Stimulated activated CD8-positive, alpha-beta memory T cell treated with anti-CD3 and anti-CD28 coated beads, Interleukin-4, amount 100 ng/mL, for 4 hours (primary cell): ENCODE results near the gene GLYR1.

Experiments
- DNase-seq, 2 donors: peaks; one replicate each; pipeline ENCODE4 v3.0.0-alpha.2; 2020; ENCODE audit warnings: low read depth in 2 of 2, low spot score in 1 of 2

The GLYR1 gene

GRCh38 chr16:4852221-4852872 is 5.3 kb upstream of the GLYR1 start:
- DNase-seq: no peak

- DNase-seq: no peak
These were observed 3.1 kb upstream of the GLYR1 start for GRCh38 chr16:4850211-4850610.

GRCh38 chr16:4847774-4848587 is 893 bp upstream of the GLYR1 start:
- DNase-seq: peak; percentile 1 to 2

GRCh38 chr16:4846503-4846900 is 586 bp downstream of the GLYR1 start:
- peak in 1 of 2 donors; percentile 5 for DNase-seq

- no peak for DNase-seq
These were observed 6.1 kb downstream of the GLYR1 start for GRCh38 chr16:4840984-4841383.

- no peak for DNase-seq
These were observed 7.1 kb downstream of the GLYR1 start for GRCh38 chr16:4839942-4840341.

GRCh38 chr16:4837733-4838501 is 9.2 kb downstream of the GLYR1 start:
- no peak for DNase-seq

- no peak for DNase-seq
These were observed 10.4 kb downstream of the GLYR1 start for GRCh38 chr16:4836727-4837126.

GRCh38 chr16:4833584-4833983 is 13.5 kb downstream of the GLYR1 start:
- DNase-seq: no peak

- no peak for DNase-seq
These were observed 14.3 kb downstream of the GLYR1 start for GRCh38 chr16:4832698-4833343.

- DNase-seq: no peak
These were observed 15.5 kb downstream of the GLYR1 start for GRCh38 chr16:4831616-4832015.

- no peak for DNase-seq
These were observed 16.7 kb downstream of the GLYR1 start for GRCh38 chr16:4830408-4830807.

GRCh38 chr16:4828567-4829321 is 18.3 kb downstream of the GLYR1 start:
- no peak for DNase-seq

GRCh38 chr16:4826980-4827379 is 20.1 kb downstream of the GLYR1 start:
- no peak for DNase-seq

GRCh38 chr16:4826526-4826925 is 20.6 kb downstream of the GLYR1 start:
- no peak for DNase-seq

- DNase-seq: no peak
These were observed 21.9 kb downstream of the GLYR1 start for GRCh38 chr16:4825196-4825595.

GRCh38 chr16:4820652-4821051 is 26.4 kb downstream of the GLYR1 start:
- DNase-seq: no peak

GRCh38 chr16:4814542-4815173 is 32.4 kb downstream of the GLYR1 start:
- no peak for DNase-seq

- no peak for DNase-seq
These were observed 33.0 kb downstream of the GLYR1 start for GRCh38 chr16:4814046-4814445.
